GM12878 (cell line): ENCODE results near the gene REPIN1.

Experiments used
- BACH1 ChIP-seq: fragments of 450-650 bp; IDR thresholded peaks from 2 replicates; pipeline ENCODE4 v1.6.1; 2017; ENCODE audit warnings: mild to moderate bottlenecking, borderline replicate concordance
- POLR2A ChIP-seq: IDR thresholded peaks from 2 replicates; pipeline ENCODE4 v1.6.1; 2011; ENCODE audit warnings: low read depth, mild to moderate bottlenecking, low read length
- RELA ChIP-seq: fragments of 450-650 bp; IDR thresholded peaks from 2 replicates; pipeline ENCODE4 v1.8.0; 2014; ENCODE audit warnings: borderline replicate concordance; ENCODE audit not compliant: partially characterized antibody
- SMAD1 ChIP-seq: fragments of 450-650 bp; IDR thresholded peaks from 2 replicates; pipeline ENCODE4 v1.6.1; 2018; ENCODE audit warnings: mild to moderate bottlenecking, low read depth; ENCODE audit not compliant: partially characterized antibody
- SMARCA5 ChIP-seq: fragments of 450-650 bp; IDR thresholded peaks from 2 replicates; pipeline ENCODE4 v1.6.1; 2017; ENCODE audit warnings: mild to moderate bottlenecking
- TF ChIP-seq, protein P1 (sequence below), 3 experiments: IDR thresholded peaks in 2 of 3; conservative IDR thresholded peaks in 1 of 3; 2 replicates each; pipeline ENCODE4 v1.5.1; 2011; ENCODE audit warnings: low read depth in 3 of 3, low read length in 3 of 3, mild to moderate bottlenecking in 3 of 3, control low read depth in 2 of 3, moderate library complexity in 2 of 3, inconsistent platforms in 1 of 3, mixed read lengths in 1 of 3; ENCODE audit not compliant: control insufficient read depth in 2 of 3, insufficient read depth in 1 of 3; ENCODE audit errors: extremely low read depth in 1 of 3

DNA sequence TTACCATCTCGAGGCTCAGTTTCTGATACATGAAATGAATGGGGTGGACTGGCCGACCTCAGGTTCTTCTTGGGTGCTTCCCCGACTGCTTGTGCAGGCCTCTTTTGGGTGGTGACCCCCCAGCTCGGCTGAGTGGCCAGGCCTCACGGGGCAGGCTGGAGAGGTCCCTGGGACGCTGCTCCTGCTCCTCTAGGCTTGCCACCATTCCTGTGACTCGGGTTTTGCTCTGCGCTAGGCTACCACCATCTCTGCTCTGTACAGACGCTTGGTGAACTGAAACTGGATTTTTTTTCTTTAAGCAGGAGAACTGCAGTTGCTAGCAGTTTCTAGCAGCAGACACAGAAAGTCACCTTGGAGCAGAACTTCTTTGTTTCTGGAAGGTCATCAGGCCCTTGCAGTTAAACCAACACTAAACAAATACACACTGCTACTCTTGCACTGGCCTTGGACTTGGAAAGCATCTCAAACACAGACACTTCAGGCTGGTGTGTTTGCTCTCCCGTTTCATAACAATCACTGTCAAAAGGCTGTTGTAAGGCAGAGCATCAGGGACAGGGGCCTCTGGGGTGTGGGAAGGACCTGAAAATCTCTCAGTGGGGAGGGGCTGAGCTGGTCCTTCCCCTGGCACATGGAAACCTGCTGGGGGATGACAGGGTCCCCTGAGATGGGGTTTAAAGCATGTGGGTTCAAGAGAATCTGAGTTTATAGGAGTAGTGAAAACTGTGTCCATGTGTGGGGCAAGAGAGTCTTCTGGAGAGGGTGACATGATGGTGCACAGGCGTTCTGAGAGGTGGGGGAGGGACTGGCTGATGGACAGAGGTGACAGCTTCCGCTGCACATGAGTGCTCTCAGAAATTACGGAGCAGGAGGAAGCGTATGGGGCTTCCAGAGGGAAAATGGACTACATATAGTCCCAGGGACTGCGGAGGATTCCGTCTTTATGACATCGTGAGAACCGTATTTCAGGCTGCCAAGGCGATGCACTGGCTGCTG lies 46.8 kb downstream of the REPIN1 start:
- TF ChIP-seq POLR2A = no peak
- no peak for TF ChIP-seq SMARCA5
- TF ChIP-seq SMAD1 = no peak
- TF ChIP-seq RELA = no peak
- TF ChIP-seq BACH1 = no peak
- TF ChIP-seq, protein P1, sequence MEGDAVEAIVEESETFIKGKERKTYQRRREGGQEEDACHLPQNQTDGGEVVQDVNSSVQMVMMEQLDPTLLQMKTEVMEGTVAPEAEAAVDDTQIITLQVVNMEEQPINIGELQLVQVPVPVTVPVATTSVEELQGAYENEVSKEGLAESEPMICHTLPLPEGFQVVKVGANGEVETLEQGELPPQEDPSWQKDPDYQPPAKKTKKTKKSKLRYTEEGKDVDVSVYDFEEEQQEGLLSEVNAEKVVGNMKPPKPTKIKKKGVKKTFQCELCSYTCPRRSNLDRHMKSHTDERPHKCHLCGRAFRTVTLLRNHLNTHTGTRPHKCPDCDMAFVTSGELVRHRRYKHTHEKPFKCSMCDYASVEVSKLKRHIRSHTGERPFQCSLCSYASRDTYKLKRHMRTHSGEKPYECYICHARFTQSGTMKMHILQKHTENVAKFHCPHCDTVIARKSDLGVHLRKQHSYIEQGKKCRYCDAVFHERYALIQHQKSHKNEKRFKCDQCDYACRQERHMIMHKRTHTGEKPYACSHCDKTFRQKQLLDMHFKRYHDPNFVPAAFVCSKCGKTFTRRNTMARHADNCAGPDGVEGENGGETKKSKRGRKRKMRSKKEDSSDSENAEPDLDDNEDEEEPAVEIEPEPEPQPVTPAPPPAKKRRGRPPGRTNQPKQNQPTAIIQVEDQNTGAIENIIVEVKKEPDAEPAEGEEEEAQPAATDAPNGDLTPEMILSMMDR (IDR thresholded peaks at IDR 0.05 in 2 of 3, conservative IDR thresholded peaks at IDR 0.05 in 1 of 3; ENCODE audit: control insufficient read depth in 2 of 3, extremely low read depth in 1 of 3, insufficient read depth in 1 of 3, low read depth in 3 of 3, low read length in 3 of 3) = no peak
